ENCODE results near the gene RBFOX2. TPM values are rescaled to one million over a fixed set of nuclear protein-coding genes. Genes with fewer than 3 reads are reported as not detected.

RBFOX2 gene
- total RNA-seq, 3 donors from 2014 or later: 5.6 to 6.9 (median 6.5) TPM

- Mint-ChIP-seq H3K9me3 (no peaks in the 10 kb centered on the region), H3K4me1 (ENCODE audit: low read depth) (peaks cover 17% of the 10 kb centered on the region), H3K4me3 (no peak overlapping the region), H3K27me3 (ENCODE audit: low read depth) (peaks cover 22% of the 10 kb centered on the region), H3K36me3 (ENCODE audit: insufficient read depth) (no peaks in the 10 kb centered on the region)
- ATAC-seq (no peak), DNase-seq (no peak)
Observed at GRCh38 chr22:35838855-35839576, 189.6 kb downstream of the RBFOX2 start.

- H3K4me1 Mint-ChIP-seq (ENCODE audit: low read depth): peaks cover 17% of the 10 kb centered on the region
- ATAC-seq: no peak
- H3K9me3 Mint-ChIP-seq: no peaks in the 10 kb centered on the region
- H3K4me3 Mint-ChIP-seq: no peak overlapping the region
- peaks cover 22% of the 10 kb centered on the region for H3K27me3 Mint-ChIP-seq (ENCODE audit: low read depth)
- no peak for DNase-seq
- no peaks in the 10 kb centered on the region for H3K36me3 Mint-ChIP-seq (ENCODE audit: insufficient read depth)
Observed at GRCh38 chr22:35837101-35837727, 191.4 kb downstream of the RBFOX2 start.

GRCh38 chr22:35835998-35836691, 192.5 kb downstream of the RBFOX2 start:
- H3K4me1 Mint-ChIP-seq (ENCODE audit: low read depth): peaks cover 17% of the 10 kb centered on the region
- H3K27me3 Mint-ChIP-seq (ENCODE audit: low read depth): peaks cover 22% of the 10 kb centered on the region
- no peak for DNase-seq
- no peak overlapping the region for H3K4me3 Mint-ChIP-seq
- no peaks in the 10 kb centered on the region for H3K36me3 Mint-ChIP-seq (ENCODE audit: insufficient read depth)
- no peaks in the 10 kb centered on the region for H3K9me3 Mint-ChIP-seq
- ATAC-seq: no peak

GRCh38 chr22:35835267-35835997, 193.2 kb downstream of the RBFOX2 start:
- ATAC-seq: no peak
- peaks cover 17% of the 10 kb centered on the region for H3K4me1 Mint-ChIP-seq (ENCODE audit: low read depth)
- H3K27me3 Mint-ChIP-seq (ENCODE audit: low read depth): peaks cover 22% of the 10 kb centered on the region
- DNase-seq: no peak
- H3K36me3 Mint-ChIP-seq (ENCODE audit: insufficient read depth): no peaks in the 10 kb centered on the region
- no peaks in the 10 kb centered on the region for H3K9me3 Mint-ChIP-seq
- H3K4me3 Mint-ChIP-seq: no peak overlapping the region

GRCh38 chr22:35834061-35834460, 194.6 kb downstream of the RBFOX2 start:
- no peaks in the 10 kb centered on the region for H3K9me3 Mint-ChIP-seq
- no peaks in the 10 kb centered on the region for H3K36me3 Mint-ChIP-seq (ENCODE audit: insufficient read depth)
- no peak for ATAC-seq
- peaks cover 13% of the 10 kb centered on the region for H3K4me1 Mint-ChIP-seq (ENCODE audit: low read depth)
- DNase-seq: no peak
- peaks cover 12% of the 10 kb centered on the region for H3K27me3 Mint-ChIP-seq (ENCODE audit: low read depth)
- H3K4me3 Mint-ChIP-seq: no peak overlapping the region

GRCh38 chr22:35830305-35830704, 198.3 kb downstream of the RBFOX2 start:
- Mint-ChIP-seq H3K36me3 (ENCODE audit: insufficient read depth) (no peaks in the 10 kb centered on the region), H3K27me3 (ENCODE audit: low read depth) (peaks cover 8% of the 10 kb centered on the region), H3K4me1 (ENCODE audit: low read depth) (peaks cover 4% of the 10 kb centered on the region), H3K4me3 (no peak overlapping the region), H3K9me3 (no peaks in the 10 kb centered on the region)
- no peak for ATAC-seq
- no peak for DNase-seq

- peaks cover 9% of the 10 kb centered on the region for H3K27me3 Mint-ChIP-seq (ENCODE audit: low read depth)
- no peaks in the 10 kb centered on the region for H3K4me1 Mint-ChIP-seq (ENCODE audit: low read depth)
- DNase-seq (no peak), ATAC-seq (no peak)
- no peaks in the 10 kb centered on the region for H3K9me3 Mint-ChIP-seq
- no peak overlapping the region for H3K4me3 Mint-ChIP-seq
- H3K36me3 Mint-ChIP-seq (ENCODE audit: insufficient read depth): no peaks in the 10 kb centered on the region
Observed at GRCh38 chr22:35824256-35824655, 204.4 kb downstream of the RBFOX2 start.

- Mint-ChIP-seq H3K4me3 (no peak overlapping the region), H3K4me1 (ENCODE audit: low read depth) (no peaks in the 10 kb centered on the region), H3K9me3 (no peaks in the 10 kb centered on the region), H3K36me3 (ENCODE audit: insufficient read depth) (no peaks in the 10 kb centered on the region), H3K27me3 (ENCODE audit: low read depth) (peaks cover 5% of the 10 kb centered on the region)
- ATAC-seq (no peak), DNase-seq (no peak)
Observed at GRCh38 chr22:35821654-35822053, 207.0 kb downstream of the RBFOX2 start.

GRCh38 chr22:35819421-35819820, 209.2 kb downstream of the RBFOX2 start:
- H3K4me3 Mint-ChIP-seq: no peak overlapping the region
- peaks cover 5% of the 10 kb centered on the region for H3K27me3 Mint-ChIP-seq (ENCODE audit: low read depth)
- DNase-seq: no peak
- H3K36me3 Mint-ChIP-seq (ENCODE audit: insufficient read depth): no peaks in the 10 kb centered on the region
- H3K9me3 Mint-ChIP-seq: no peaks in the 10 kb centered on the region
- ATAC-seq: no peak
- H3K4me1 Mint-ChIP-seq (ENCODE audit: low read depth): no peaks in the 10 kb centered on the region

GRCh38 chr22:35818897-35819296, 209.7 kb downstream of the RBFOX2 start:
- DNase-seq (no peak), ATAC-seq (no peak)
- Mint-ChIP-seq H3K9me3 (no peaks in the 10 kb centered on the region), H3K4me3 (no peak overlapping the region), H3K36me3 (ENCODE audit: insufficient read depth) (no peaks in the 10 kb centered on the region), H3K27me3 (ENCODE audit: low read depth) (peaks cover 2% of the 10 kb centered on the region), H3K4me1 (ENCODE audit: low read depth) (no peaks in the 10 kb centered on the region)

GRCh38 chr22:35812600-35812999, 216.0 kb downstream of the RBFOX2 start:
- Mint-ChIP-seq H3K4me3 (no peak overlapping the region), H3K9me3 (peaks cover 8% of the 10 kb centered on the region), H3K4me1 (ENCODE audit: low read depth) (no peaks in the 10 kb centered on the region), H3K27me3 (ENCODE audit: low read depth) (no peaks in the 10 kb centered on the region), H3K36me3 (ENCODE audit: insufficient read depth) (no peaks in the 10 kb centered on the region)
- no peak for DNase-seq
- no peak for ATAC-seq

GRCh38 chr22:35811670-35812069, 217.0 kb downstream of the RBFOX2 start:
- H3K27me3 Mint-ChIP-seq (ENCODE audit: low read depth): no peaks in the 10 kb centered on the region
- DNase-seq: no peak

GRCh38 chr22:35809816-35810215, 218.8 kb downstream of the RBFOX2 start:
- Mint-ChIP-seq H3K4me3 (no peak overlapping the region), H3K27me3 (ENCODE audit: low read depth) (no peaks in the 10 kb centered on the region), H3K4me1 (ENCODE audit: low read depth) (no peaks in the 10 kb centered on the region), H3K9me3 (peaks cover 8% of the 10 kb centered on the region), H3K36me3 (ENCODE audit: insufficient read depth) (no peaks in the 10 kb centered on the region)
- ATAC-seq (no peak), DNase-seq (no peak)

More at GRCh38 chr22:35811670-35812069, 217.0 kb downstream of the RBFOX2 start:
- Mint-ChIP-seq H3K4me3 (no peak overlapping the region), H3K4me1 (ENCODE audit: low read depth) (no peaks in the 10 kb centered on the region), H3K9me3 (peaks cover 8% of the 10 kb centered on the region), H3K36me3 (ENCODE audit: insufficient read depth) (no peaks in the 10 kb centered on the region)
- no peak for ATAC-seq

- Mint-ChIP-seq H3K27me3 (ENCODE audit: low read depth) (no peaks in the 10 kb centered on the region), H3K4me3 (no peak overlapping the region), H3K36me3 (ENCODE audit: insufficient read depth) (peaks cover 2% of the 10 kb centered on the region), H3K9me3 (peaks cover 8% of the 10 kb centered on the region), H3K4me1 (ENCODE audit: low read depth) (no peaks in the 10 kb centered on the region)
- no peak for DNase-seq
- no peak for ATAC-seq
Observed at GRCh38 chr22:35808377-35808776, 220.2 kb downstream of the RBFOX2 start.

Measured in activated T-cell treated with anti-CD3 and anti-CD28 coated beads, Interleukin-2, amount 50 U/mL, for 4 hours (primary cell).